ENCODE data around the gene DGKI.

- TF ChIP-seq TEAD4 (CRISPR knock-in tag; IDR thresholded peaks at IDR 0.05) (no peak), CTCF (IDR thresholded peaks at IDR 0.05) (no peak), ZNF263 (CRISPR knock-in tag; IDR thresholded peaks at IDR 0.05; ENCODE audit: low read depth) (no peak), ZNF423 (CRISPR knock-in tag; IDR thresholded peaks at IDR 0.05) (no peak)
These were observed 129.7 kb downstream of the DGKI start for GRCh38 chr7:137717045-137717444.
